ENCODE results near the gene MITF.

- TF ChIP-seq POLR2A (IDR thresholded peaks at IDR 0.05) = no peak
- TF ChIP-seq, protein P1, sequence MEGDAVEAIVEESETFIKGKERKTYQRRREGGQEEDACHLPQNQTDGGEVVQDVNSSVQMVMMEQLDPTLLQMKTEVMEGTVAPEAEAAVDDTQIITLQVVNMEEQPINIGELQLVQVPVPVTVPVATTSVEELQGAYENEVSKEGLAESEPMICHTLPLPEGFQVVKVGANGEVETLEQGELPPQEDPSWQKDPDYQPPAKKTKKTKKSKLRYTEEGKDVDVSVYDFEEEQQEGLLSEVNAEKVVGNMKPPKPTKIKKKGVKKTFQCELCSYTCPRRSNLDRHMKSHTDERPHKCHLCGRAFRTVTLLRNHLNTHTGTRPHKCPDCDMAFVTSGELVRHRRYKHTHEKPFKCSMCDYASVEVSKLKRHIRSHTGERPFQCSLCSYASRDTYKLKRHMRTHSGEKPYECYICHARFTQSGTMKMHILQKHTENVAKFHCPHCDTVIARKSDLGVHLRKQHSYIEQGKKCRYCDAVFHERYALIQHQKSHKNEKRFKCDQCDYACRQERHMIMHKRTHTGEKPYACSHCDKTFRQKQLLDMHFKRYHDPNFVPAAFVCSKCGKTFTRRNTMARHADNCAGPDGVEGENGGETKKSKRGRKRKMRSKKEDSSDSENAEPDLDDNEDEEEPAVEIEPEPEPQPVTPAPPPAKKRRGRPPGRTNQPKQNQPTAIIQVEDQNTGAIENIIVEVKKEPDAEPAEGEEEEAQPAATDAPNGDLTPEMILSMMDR (IDR thresholded peaks at IDR 0.05) = no peak
Observed at GRCh38 chr3:69805491-69805890, 66.2 kb downstream of the MITF start.

Data from right lobe of liver (tissue), 4 donors.